NCI-H345 treated with DMSO at 0.1 percent for 48 hours (cell line): ENCODE data around the gene CHRNA9.
"Not testable (repeated sequence)": the region's sequence is repeated elsewhere in the genome, so short reads cannot be mapped to it uniquely, and the experiment has no call there.

ENCODE experiments used
- DNase-seq: peaks from one replicate; lab custom pipeline; 2025; ENCODE audit not compliant: unreplicated experiment; lab: John Stamatoyannopoulos, UW

The CHRNA9 gene

GRCh38 chr4:40378619-40379018 lies 43.5 kb downstream of the CHRNA9 start:
- no peak for DNase-seq

- DNase-seq, result no peak
These were observed 44.1 kb downstream of the CHRNA9 start for GRCh38 chr4:40379248-40379647.

DNA sequence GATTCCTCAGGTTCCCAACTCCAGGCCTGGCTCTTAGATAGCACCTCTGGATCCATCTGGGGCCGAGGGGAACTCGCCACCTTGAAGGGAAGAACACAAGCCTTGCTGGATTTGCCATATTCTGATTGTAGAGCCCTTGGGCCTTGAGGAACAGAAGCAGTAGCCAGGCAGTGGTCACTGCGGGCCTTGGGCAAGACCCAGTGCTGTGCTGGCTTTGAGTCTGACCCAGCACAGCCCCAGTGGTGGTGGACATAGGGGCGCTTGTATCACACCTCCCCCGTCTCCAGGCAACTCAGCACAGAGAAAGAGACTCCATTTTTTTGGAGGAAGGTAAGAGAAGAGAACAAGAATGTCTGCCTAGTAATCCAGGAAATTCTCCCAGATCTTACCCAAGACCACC lies 45.5 kb downstream of the CHRNA9 start:
- no peak for DNase-seq

- DNase-seq, result no peak
These were observed 53.1 kb downstream of the CHRNA9 start for GRCh38 chr4:40388239-40388638.

DNA sequence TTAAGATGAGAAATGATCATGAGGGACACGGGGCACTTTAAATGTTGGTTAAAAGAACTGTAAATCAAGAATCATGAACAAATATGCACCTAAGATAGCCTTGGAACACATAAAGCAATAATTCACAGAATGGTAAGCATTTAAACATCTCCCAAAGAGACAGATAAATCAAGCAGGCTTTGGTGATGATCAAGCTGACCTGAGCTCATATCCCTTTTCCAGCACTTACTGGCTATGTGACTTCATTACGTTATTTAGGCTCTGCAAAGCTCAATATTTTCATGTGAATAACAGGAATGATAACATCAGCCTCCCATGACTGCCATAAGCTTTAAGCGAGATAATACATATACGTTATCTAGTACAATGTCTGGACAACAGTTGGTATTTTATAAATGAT lies 54.9 kb downstream of the CHRNA9 start:
- DNase-seq, result no peak

- DNase-seq, result not testable (repeated sequence)
These were observed 57.1 kb downstream of the CHRNA9 start for GRCh38 chr4:40392241-40392640.

- no peak for DNase-seq
These were observed 59.1 kb downstream of the CHRNA9 start for GRCh38 chr4:40394236-40394635.

DNA sequence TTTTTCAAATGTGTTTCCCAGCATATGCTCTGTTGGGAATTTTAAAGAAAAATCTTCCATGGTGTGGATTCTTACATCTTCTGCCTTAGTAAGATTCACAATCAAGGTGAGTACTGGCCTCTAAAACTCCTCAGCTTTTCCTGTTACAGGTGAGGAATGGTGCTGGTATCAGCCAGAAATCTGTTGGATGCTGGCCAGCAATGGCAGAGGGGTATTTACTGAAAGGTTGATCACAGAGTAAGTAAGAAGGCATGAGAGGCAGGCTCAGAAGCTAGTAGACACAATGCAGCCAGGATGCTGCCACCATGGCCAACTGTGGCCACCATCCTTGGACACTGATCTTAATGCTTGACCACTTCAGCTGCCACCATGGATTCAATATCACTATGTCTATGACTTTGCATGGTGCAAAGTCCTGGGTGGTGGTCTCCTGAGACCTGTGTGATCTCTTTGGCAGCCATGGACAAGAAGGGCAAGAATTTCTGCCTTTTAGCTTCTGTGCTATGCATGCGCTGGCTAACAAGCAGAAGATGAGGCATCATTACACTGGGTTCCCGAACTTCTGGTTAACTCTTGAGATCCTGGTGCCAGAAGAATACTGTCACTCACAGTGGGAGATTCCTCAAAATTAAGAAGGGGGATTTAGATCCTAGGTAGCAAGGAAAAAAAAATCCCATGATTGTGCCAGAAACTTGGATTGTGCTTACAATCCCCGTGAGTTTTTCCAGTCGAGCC lies 60.2 kb downstream of the CHRNA9 start:
- no peak for DNase-seq

- DNase-seq, result peak; percentile 54
These were observed 61.0 kb downstream of the CHRNA9 start for GRCh38 chr4:40395908-40396793.

DNA sequence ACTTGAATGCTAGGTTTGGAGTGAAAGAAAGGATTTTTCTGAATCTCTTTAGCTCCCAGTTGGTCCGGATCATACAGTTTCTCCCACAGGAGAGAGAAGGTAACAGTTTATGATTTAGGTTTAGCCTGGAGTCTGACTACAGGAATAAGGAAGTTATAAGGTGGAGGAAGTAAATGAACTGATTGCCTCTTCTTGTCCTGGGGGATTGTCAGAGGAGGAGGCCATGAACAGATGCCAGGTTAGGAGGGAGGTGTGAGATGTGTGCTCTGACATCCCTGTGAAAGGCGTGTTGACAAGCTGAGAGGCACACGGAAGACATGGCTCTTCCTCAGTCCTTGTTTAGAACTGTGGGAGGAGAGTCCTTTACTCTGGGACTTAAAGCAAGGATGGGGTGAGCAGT lies 64.4 kb downstream of the CHRNA9 start:
- no peak for DNase-seq

GRCh38 chr4:40401096-40401495 lies 66.0 kb downstream of the CHRNA9 start:
- DNase-seq, result no peak

GRCh38 chr4:40401631-40402030 lies 66.5 kb downstream of the CHRNA9 start:
- no peak for DNase-seq

GRCh38 chr4:40402556-40402955 lies 67.4 kb downstream of the CHRNA9 start:
- no peak for DNase-seq

GRCh38 chr4:40403081-40403480 lies 67.9 kb downstream of the CHRNA9 start:
- no peak for DNase-seq
